Globus pallidus (tissue), 1 donor: ENCODE measurements around the gene NKPD1.

Experiments
- DNase-seq: peaks from one replicate; pipeline ENCODE4 v3.0.0-alpha.2; 2015; ENCODE audit warnings: low spot score

NKPD1 gene

DNA sequence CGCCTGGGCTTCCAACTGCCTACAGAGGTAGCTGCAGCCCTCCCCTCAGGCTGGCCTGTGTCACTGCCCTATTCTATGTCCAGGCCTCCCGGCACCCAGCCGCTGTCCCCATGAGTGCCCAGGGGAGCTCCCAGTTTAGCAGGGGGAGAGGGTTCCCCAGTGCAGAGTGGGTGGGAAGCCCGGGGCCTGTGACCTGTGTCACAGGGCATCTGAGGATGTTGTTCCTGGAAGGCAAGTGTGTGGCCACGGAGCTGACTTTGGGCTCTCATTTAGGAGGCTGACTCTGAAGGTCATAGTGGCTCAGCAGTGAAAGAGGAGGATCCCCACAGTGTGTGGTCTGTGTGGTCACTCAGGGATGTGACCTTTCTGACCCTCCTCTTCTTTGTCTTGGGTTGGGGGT is 42.7 kb downstream of the NKPD1 start:
- no peak for DNase-seq

DNA sequence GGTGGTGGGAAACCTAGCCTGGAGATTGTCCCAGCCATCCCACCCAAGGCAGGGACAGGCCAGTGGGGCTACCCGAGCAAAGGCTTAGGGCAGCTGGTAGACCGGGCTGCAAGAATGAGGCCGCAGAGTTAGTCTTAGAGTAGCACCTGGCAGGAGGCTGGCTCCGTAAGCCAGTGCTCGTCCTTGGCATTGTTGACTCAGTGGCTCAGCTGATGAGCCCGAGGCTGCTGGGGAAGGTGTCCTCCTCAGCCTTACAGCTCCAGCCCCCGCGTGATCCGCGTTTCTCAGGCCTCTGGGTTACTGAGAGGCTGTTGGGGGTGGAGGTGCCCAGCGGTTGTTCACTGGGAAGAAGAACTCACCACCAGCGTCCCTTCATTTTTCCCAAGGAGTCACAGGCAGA is 43.1 kb downstream of the NKPD1 start:
- no peak for DNase-seq

DNA sequence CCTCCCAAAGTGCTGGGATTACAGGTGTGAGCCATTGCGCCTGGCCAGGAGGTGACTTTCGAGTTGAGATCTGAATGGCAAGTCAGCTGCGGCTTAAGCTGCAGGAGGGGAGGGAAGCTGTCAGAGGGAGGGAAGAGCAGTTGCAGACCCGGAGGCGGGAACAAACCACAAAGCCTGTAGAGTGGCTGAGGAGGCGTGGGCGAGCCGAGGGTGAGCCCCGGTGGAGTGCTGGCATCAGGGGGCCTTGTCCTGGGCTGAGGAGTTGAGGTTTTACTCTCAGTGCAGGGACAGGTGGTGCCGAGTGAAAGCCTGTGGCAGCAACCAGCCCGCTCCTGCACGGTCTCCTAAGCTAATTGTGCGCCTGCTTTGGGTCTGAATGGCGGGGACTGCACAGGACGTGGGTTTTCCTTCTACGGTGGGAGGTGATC is 43.6 kb downstream of the NKPD1 start:
- no peak for DNase-seq

DNA sequence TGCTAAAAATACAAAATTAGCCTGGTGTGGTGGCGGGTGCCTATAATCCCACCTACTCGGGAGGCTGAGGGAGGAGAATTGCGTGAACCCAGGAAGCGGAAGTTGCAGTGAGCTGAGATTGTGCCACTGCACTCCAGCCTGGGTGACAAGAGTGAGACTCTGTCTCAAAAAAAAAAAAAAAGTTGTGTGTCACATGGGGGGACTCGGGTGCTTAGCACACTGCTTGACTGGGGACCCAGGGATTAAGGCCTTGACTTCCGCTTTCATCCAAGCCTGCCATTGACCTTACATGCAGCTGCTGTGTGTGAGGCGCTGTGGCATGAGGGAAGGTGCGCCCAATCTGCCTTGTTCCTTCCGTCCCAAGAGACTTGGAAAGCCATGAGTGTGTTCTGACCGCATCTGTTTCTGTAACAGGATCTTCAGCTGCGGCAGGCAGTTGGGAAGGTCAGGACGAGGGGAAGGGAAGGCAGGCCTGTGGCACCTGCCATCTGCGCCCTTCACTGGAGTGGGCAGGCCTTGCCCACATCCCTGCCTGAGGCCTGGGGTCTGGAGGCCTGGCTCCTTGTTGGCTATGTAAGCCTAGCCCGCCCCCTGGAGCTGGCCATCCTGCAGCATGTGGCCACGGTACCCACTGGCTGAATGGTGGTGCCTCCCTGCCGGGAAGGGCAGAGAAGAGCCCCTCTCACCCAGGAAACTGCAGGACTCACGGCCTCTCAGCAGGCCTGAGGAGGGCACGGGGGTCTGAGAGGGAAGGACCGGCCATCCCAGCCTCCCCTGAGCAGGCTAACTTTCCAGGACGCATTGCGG is 44.8 kb downstream of the NKPD1 start:
- no peak for DNase-seq

DNA sequence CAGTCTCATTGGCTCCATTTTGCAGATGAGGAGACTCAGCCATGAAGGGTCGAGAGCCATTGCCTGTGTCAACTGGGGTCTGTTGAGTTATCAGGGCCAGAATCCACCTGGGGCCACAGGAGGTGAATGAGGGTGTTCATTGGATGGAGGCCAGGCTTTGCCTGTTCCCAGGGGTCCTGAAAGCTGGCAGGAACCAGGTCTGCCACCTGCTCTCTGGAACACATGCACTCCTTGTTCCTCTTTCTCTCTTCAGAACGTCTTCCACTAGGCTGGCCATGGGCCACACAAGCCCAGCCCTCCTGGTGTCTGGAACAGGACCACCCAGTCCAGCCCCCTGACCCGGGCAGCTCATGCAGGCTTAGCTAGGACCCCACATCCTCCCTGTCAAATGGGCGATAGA is 46.7 kb downstream of the NKPD1 start:
- no peak for DNase-seq

DNA sequence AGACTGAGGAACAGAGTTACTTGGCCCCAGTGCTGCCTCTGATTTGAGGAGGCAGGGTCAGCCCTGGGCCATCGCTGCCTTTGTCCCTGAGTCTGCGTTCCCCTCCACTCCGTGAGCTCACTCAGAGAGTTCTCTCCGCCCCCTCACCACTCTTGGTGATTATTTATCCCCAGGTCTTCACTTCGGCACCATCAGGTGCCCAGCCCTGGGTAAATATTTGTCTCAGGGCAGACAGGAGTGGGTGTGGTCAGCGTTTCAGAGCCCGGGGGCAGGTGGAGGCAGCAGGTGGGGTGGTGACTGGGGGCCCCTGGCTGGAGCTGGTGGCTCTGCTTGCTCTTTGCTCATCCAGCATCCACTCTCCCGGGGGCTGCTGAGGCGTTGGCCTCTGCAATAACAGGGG is 47.2 kb downstream of the NKPD1 start:
- no peak for DNase-seq

DNA sequence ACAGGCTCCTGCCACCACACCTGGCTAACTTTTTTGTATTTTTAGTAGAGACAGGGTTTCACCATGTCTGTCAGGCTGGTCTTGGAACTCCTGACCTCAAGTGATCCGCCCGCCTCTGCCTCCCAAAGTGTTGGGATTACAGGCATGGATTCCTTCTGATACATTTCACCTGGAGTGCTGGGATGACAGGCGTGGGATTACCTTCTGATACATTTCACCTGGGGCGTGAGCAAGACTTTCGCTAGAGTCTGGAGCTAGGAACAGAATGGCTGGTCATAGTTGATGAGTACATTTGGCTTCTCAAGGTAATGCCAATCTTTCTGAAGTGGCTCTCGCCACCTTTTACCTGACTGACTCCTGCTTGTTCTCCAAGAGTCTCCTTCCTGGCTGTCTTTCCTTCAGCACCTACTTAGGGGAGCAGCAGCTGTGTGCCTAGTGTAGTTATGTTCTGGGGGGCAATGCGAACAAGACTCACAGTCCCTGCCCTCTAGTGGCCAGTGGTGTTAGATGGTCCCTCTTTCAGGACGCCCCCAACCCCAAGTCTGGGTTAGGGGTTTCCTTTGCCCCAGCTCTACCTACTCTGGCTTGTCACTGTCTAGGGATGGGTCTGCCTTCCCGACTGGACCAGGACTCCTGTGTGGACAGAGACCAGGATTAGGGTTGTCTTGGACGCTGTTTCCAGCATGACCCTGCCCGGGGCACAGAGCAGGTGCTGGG is 48.5 kb downstream of the NKPD1 start:
- DNase-seq, result no peak
